KMS-11 (cell line): ENCODE measurements around the gene CENPP.

ENCODE experiments used
- H2AFZ ChIP-seq: fragments of 200-600 bp; sonication (generic); 2 replicates; pipeline ENCODE4 v1.6.1; 2016; ENCODE audit warnings: antibody characterized with exemption, mixed run types, low read depth
- H3K27ac ChIP-seq: fragments of 200-600 bp; sonication (generic); 2 replicates; pipeline ENCODE4 v1.6.1; 2016; ENCODE audit warnings: mild to moderate bottlenecking, mixed run types
- H3K27me3 ChIP-seq: fragments of 200-600 bp; sonication (generic); 2 replicates; pipeline ENCODE4 v1.6.1; 2017; ENCODE audit warnings: mild to moderate bottlenecking, low read depth, mixed run types, moderate library complexity; ENCODE audit not compliant: insufficient read depth
- H3K36me3 ChIP-seq: fragments of 200-600 bp; sonication (generic); 2 replicates; pipeline ENCODE4 v1.6.1; 2017; ENCODE audit warnings: mild to moderate bottlenecking, mixed run types; ENCODE audit not compliant: insufficient read depth
- H3K4me1 ChIP-seq: fragments of 200-600 bp; sonication (generic); 2 replicates; pipeline ENCODE4 v1.6.1; 2016; ENCODE audit warnings: mild to moderate bottlenecking, low read depth, mixed run types; ENCODE audit not compliant: poor library complexity, severe bottlenecking
- H3K4me2 ChIP-seq: fragments of 200-600 bp; sonication (generic); 2 replicates; pipeline ENCODE4 v1.7.0; 2016; ENCODE audit warnings: mild to moderate bottlenecking, mixed run types
- H3K4me3 ChIP-seq: fragments of 200-600 bp; sonication (generic); IDR thresholded peaks from 2 replicates; pipeline ENCODE4 v1.6.1; 2017; ENCODE audit warnings: low read depth, low read length, mixed read lengths; ENCODE audit not compliant: insufficient read depth
- H3K79me2 ChIP-seq: fragments of 200-600 bp; sonication (generic); 2 replicates; pipeline ENCODE4 v1.6.1; 2016; ENCODE audit warnings: low read depth, mixed run types; ENCODE audit not compliant: insufficient read depth
- H3K9ac ChIP-seq: fragments of 200-600 bp; sonication (generic); 2 replicates; pipeline ENCODE4 v1.6.1; 2016; ENCODE audit warnings: mild to moderate bottlenecking, mixed run types
- H4K20me1 ChIP-seq: fragments of 200-600 bp; sonication (generic); 2 replicates; pipeline ENCODE4 v1.6.1; 2016; ENCODE audit warnings: mild to moderate bottlenecking, mixed run types; ENCODE audit not compliant: insufficient read depth
- TF ChIP-seq, protein P1 (sequence below): fragments of 200-600 bp; sonication (generic); conservative IDR thresholded peaks from 2 replicates; pipeline ENCODE4 v1.6.1; 2017; ENCODE audit warnings: low read depth, mild to moderate bottlenecking, antibody characterized with exemption, low read length, moderate library complexity, mixed read lengths

The CENPP gene

DNA sequence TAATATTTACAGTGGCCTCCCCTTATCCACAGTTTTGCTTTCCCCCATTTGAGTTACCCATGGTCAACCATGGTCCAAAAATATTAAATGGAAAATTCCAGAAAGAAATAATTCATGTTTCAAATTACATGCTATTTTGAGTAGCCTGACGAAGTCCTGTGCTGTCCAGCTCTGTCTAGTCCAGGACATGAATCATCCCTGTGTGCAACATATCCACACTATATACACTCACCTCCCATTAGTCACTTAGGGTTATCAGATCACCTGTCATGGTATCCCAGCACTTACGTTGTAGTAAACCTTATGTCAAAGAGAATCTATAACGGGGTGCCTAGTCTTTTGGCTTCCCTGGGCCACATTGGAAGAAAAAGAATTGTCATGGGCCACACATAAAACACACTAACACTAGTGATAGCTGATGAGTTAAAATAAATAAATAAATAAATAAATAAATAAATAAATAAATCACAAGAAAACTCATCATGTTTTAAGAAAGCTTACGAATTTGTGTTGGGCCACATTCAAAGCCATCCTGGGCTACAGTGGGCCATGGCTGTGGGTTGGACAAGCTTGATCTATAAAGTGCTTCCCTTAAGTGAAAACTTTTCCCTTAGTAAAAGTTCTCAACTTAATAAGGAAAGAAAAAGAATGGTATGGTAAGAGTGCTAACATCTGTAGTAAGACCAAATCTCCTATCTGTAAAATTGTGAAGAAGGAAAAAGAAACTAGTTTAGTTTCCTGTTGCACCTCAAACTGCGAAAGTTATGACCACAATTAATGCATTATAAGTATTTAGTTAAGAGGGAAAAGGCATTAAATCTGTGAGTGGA, 114.4 kb downstream of the CENPP start:
- no peaks in the 10 kb centered on the region for H3K36me3 ChIP-seq
- H3K79me2 ChIP-seq, result no peaks in the 10 kb centered on the region
- H2AFZ ChIP-seq, result no peak overlapping the region
- no peak overlapping the region for H3K9ac ChIP-seq
- no peaks in the 10 kb centered on the region for H3K27me3 ChIP-seq
- TF ChIP-seq, protein P1, sequence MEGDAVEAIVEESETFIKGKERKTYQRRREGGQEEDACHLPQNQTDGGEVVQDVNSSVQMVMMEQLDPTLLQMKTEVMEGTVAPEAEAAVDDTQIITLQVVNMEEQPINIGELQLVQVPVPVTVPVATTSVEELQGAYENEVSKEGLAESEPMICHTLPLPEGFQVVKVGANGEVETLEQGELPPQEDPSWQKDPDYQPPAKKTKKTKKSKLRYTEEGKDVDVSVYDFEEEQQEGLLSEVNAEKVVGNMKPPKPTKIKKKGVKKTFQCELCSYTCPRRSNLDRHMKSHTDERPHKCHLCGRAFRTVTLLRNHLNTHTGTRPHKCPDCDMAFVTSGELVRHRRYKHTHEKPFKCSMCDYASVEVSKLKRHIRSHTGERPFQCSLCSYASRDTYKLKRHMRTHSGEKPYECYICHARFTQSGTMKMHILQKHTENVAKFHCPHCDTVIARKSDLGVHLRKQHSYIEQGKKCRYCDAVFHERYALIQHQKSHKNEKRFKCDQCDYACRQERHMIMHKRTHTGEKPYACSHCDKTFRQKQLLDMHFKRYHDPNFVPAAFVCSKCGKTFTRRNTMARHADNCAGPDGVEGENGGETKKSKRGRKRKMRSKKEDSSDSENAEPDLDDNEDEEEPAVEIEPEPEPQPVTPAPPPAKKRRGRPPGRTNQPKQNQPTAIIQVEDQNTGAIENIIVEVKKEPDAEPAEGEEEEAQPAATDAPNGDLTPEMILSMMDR, result no peak
- 0 out of 2 replicates have a peak overlapping the region, but pooled peaks have one; percentile 13 for H3K4me2 ChIP-seq
- H3K27ac ChIP-seq, result no peak overlapping the region
- no peaks in the 10 kb centered on the region for H4K20me1 ChIP-seq
- peaks cover 14% of the 10 kb centered on the region for H3K4me1 ChIP-seq
- H3K4me3 ChIP-seq, result no peak overlapping the region

DNA sequence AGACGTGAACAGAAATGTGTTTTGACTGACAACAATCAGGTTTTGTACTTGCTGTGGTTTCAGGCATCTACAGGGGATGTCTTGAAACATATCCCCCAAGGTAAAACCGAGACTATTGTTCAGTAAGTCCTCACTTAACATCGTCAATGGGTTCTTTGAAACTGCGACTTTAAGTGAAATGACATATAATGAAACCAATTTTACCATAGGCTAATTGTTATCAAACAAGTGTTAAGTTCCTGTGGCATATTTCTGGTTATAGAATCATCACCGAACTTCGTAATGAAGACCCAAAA, 114.9 kb downstream of the CENPP start:
- no peaks in the 10 kb centered on the region for H4K20me1 ChIP-seq
- no peak overlapping the region for H3K4me3 ChIP-seq
- H3K79me2 ChIP-seq, result no peaks in the 10 kb centered on the region
- no peaks in the 10 kb centered on the region for H3K36me3 ChIP-seq
- H3K4me2 ChIP-seq, result 0 out of 2 replicates have a peak overlapping the region, but pooled peaks have one; percentile 13
- TF ChIP-seq, protein P1, result no peak
- H3K9ac ChIP-seq, result no peak overlapping the region
- H3K4me1 ChIP-seq, result peaks cover 14% of the 10 kb centered on the region
- no peak overlapping the region for H3K27ac ChIP-seq
- no peaks in the 10 kb centered on the region for H3K27me3 ChIP-seq
- H2AFZ ChIP-seq, result no peak overlapping the region

DNA sequence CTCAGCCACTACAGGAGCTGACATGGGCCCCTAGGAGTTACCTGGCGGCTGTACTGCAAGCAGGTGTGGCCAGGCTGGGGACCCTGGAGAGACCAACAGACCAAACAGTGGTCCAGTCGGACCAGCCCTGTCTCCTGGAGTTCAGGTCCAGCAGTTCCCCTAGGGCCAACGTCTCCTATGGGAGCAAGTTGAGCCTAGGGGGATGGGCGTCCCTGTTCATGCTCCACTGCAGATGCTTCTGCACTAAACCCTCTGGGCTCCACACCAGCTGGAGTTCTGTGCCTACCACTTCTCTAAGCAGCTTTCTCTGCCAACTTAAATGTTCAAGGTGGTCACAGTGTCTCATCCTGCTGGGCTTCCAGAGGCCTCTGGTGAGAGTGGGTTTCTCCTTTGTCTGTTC, 119.1 kb downstream of the CENPP start:
- TF ChIP-seq, protein P1, result no peak
- H2AFZ ChIP-seq, result no peak overlapping the region
- peaks cover 11% of the 10 kb centered on the region for H3K4me1 ChIP-seq
- H3K27ac ChIP-seq, result no peak overlapping the region
- H3K9ac ChIP-seq, result no peak overlapping the region
- H3K79me2 ChIP-seq, result no peaks in the 10 kb centered on the region
- no peaks in the 10 kb centered on the region for H3K27me3 ChIP-seq
- no peak overlapping the region for H3K4me3 ChIP-seq
- no peaks in the 10 kb centered on the region for H3K36me3 ChIP-seq
- H4K20me1 ChIP-seq, result no peaks in the 10 kb centered on the region
- no peak overlapping the region for H3K4me2 ChIP-seq

- Histone ChIP-seq H3K27me3 (no peaks in the 10 kb centered on the region), H3K4me3 (no peak overlapping the region), H3K27ac (no peak overlapping the region), H3K4me2 (no peak overlapping the region), H3K79me2 (no peaks in the 10 kb centered on the region), H4K20me1 (no peaks in the 10 kb centered on the region), H2AFZ (no peak overlapping the region), H3K4me1 (no peaks in the 10 kb centered on the region), H3K36me3 (no peaks in the 10 kb centered on the region), H3K9ac (no peak overlapping the region)
- TF ChIP-seq, protein P1, result no peak
These were observed 120.8 kb downstream of the CENPP start for GRCh38 chr9:92446536-92446935.
